HAP-1 (cell line): ENCODE results near the gene DOLK.

Experiments
- DNase-seq, 2 experiments: peaks; one replicate each; pipeline ENCODE4 v3.0.0-alpha.2; 2016 to 2020; ENCODE audit warnings: low spot score in 2 of 2
- H3K27me3 ChIP-seq: fragments of 250-450 bp; sonication (Bioruptor Pico); 2 replicates; pipeline ENCODE4 v1.5.1; 2020; ENCODE audit warnings: low read depth, mild to moderate bottlenecking, moderate library complexity
- H3K36me3 ChIP-seq: fragments of 250-450 bp; sonication (Bioruptor Pico); replicated peaks from 2 replicates; pipeline ENCODE4 v1.5.1; 2020; ENCODE audit warnings: mild to moderate bottlenecking
- H3K4me1 ChIP-seq: fragments of 250-450 bp; sonication (Bioruptor Pico); 2 replicates; pipeline ENCODE4 v1.5.1; 2020; ENCODE audit warnings: mild to moderate bottlenecking
- H3K4me3 ChIP-seq: fragments of 250-450 bp; sonication (Bioruptor Pico); 2 replicates; pipeline ENCODE4 v1.5.1; 2020; ENCODE audit warnings: mild to moderate bottlenecking, moderate library complexity
- H3K9me3 ChIP-seq: fragments of 250-450 bp; sonication (Bioruptor Pico); 2 replicates; pipeline ENCODE4 v1.5.1; 2020; ENCODE audit warnings: mild to moderate bottlenecking, moderate library complexity
- in situ Hi-C: fragments of 300-500 bp; cut with MboI; formaldehyde crosslinking; loops from 3 replicates; pipeline ENCODE4 v1.14.3; 2020; ENCODE audit warnings: low sequenced_read_pairs, inconsistent platforms, mixed read lengths

The DOLK gene

GRCh38 chr9:128943832-128944620, 3.4 kb downstream of the DOLK start:
- H3K4me3 ChIP-seq, result no peak overlapping the region
- in situ Hi-C loops, result no loop called here
- H3K4me1 ChIP-seq, result peaks cover 4% of the 10 kb centered on the region; the same call in 1 of the 2 replicates
- no peaks in the 10 kb centered on the region for H3K27me3 ChIP-seq
- H3K9me3 ChIP-seq, result no peaks in the 10 kb centered on the region
- H3K36me3 ChIP-seq, result peaks cover 1% of the 10 kb centered on the region
- DNase-seq, result no peak

- Histone ChIP-seq H3K36me3 (no peaks in the 10 kb centered on the region; the same call in 1 of the 2 replicates), H3K4me1 (no peaks in the 10 kb centered on the region), H3K9me3 (no peaks in the 10 kb centered on the region), H3K27me3 (no peaks in the 10 kb centered on the region), H3K4me3 (no peak overlapping the region)
- in situ Hi-C loops, result no loop called here
- no peak for DNase-seq
These were observed 6.3 kb downstream of the DOLK start for GRCh38 chr9:128940946-128941755.

GRCh38 chr9:128940271-128940921, 7.0 kb downstream of the DOLK start:
- Histone ChIP-seq H3K27me3 (no peaks in the 10 kb centered on the region), H3K36me3 (no peaks in the 10 kb centered on the region), H3K9me3 (no peaks in the 10 kb centered on the region), H3K4me1 (no peaks in the 10 kb centered on the region), H3K4me3 (no peak overlapping the region)
- no peak for DNase-seq
- in situ Hi-C loops, result no loop called here

GRCh38 chr9:128937310-128938165, 9.9 kb downstream of the DOLK start:
- Histone ChIP-seq H3K27me3 (no peaks in the 10 kb centered on the region), H3K9me3 (no peaks in the 10 kb centered on the region), H3K4me3 (no peak overlapping the region), H3K4me1 (no peaks in the 10 kb centered on the region), H3K36me3 (no peaks in the 10 kb centered on the region)
- in situ Hi-C loops, result no loop called here
- DNase-seq, result no peak

DNA sequence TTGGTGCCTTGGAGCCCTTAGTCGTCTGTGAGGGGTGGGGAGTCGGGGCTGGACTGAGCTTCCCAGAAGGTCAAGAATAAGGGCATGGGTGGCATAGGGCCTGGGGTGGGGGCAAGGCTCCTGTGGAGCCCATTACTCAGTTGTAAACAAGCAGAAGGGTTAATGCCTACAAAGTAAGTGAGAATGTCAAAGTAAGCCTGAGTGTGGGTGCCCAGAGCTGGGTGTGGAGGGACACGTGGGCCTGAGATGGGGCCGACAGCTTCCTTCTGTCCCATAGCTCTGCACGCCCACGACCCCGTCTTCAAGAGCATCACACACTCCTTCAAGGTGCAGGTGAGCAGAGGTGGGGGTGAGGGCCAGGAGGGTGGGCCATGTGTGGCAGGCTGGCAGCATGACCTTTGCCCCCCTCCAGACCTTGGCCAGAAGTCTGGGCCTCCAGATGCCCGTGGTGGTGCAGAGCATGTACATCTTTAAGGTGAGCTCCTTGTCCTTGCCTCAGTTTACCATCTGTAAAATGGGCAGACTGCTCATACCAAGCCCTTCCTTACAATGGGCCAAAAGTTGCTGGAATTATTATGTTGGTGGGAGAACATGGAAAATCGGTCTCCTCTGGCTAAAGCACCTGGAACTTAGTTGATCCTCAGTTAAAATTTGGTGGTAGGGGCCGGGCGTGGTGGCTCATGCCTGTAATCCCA, 11.1 kb downstream of the DOLK start:
- Histone ChIP-seq H3K4me3 (no peak overlapping the region), H3K9me3 (no peaks in the 10 kb centered on the region), H3K27me3 (no peaks in the 10 kb centered on the region), H3K4me1 (no peaks in the 10 kb centered on the region), H3K36me3 (no peaks in the 10 kb centered on the region)
- in situ Hi-C loops, result no loop called here
- DNase-seq, result no peak

- no peak for DNase-seq
- in situ Hi-C loops, result no loop called here
- Histone ChIP-seq H3K36me3 (no peaks in the 10 kb centered on the region), H3K4me3 (no peak overlapping the region), H3K27me3 (no peaks in the 10 kb centered on the region), H3K4me1 (no peaks in the 10 kb centered on the region), H3K9me3 (no peaks in the 10 kb centered on the region)
These were observed 13.7 kb downstream of the DOLK start for GRCh38 chr9:128933731-128934130.

GRCh38 chr9:128929560-128929959, 17.8 kb downstream of the DOLK start:
- no peak overlapping the region for H3K4me3 ChIP-seq
- H3K4me1 ChIP-seq, result no peaks in the 10 kb centered on the region
- no peaks in the 10 kb centered on the region for H3K9me3 ChIP-seq
- no peak for DNase-seq
- H3K36me3 ChIP-seq, result no peaks in the 10 kb centered on the region
- H3K27me3 ChIP-seq, result 0 out of 2 replicates have a peak, but pooled peaks cover 2% of the 10 kb centered on the region
- in situ Hi-C loops, result loop anchor here (5.0 kb wide), 2 partner anchors 77 to 197 kb away; no protein-coding TSS in a partner anchor

DNA sequence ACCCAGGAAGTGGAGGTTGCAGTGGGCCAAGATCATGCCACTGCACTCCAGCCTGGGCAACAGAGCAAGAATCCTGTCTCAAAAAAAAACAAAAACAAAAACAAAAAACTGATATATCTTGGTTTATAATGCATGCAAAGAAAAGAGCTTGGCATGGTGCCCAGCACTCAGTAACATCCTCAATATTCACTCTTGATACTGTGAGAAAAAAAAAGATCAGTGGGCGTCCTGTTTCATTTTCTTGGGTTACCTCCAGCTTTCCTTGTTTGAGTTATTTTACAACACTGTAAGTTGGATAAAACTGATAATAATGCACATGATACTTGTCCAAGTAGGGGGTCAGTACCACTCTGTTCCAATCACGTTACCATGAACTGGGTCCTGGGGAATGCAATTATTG, 18.8 kb downstream of the DOLK start:
- Histone ChIP-seq H3K36me3 (no peaks in the 10 kb centered on the region), H3K27me3 (0 out of 2 replicates have a peak, but pooled peaks cover 2% of the 10 kb centered on the region), H3K9me3 (no peaks in the 10 kb centered on the region), H3K4me3 (no peak overlapping the region), H3K4me1 (no peaks in the 10 kb centered on the region)
- in situ Hi-C loops, result loop anchor here (5.0 kb wide), 2 partner anchors 76 to 196 kb away; no protein-coding TSS in a partner anchor
- no peak for DNase-seq

DNA sequence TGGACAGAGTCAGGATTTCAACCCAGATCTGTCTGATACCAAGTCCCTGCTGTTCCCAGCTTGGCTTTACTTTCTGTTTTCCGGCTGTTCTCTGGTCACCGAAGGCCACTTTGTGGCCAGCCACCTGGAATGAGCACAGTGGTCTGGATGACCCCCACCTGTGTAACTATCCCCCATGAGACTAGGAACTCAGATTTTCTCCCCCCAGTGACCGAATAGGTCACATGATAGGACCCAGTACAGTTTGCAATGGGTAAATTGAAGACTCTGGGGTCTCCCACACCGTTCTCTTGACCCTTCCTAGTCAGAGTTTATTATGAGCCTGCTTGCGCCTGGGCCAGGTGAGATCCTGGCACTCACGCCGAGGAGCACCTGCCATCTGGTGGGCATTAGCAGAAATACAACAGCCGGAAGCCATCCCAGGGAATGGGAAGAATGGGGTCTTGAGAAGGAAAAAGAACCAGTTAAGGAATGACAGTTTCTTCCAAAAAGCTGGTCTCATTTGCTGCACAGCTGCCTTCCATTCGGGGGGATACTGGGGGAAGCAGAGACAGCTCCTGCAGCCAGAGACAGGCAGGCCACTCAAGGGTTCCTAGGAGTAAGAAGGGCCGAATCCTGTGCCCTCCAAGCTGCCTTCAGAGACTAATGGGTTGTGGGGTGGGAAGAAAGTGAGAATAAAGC, 19.5 kb downstream of the DOLK start:
- in situ Hi-C loops, result loop anchor here (5.0 kb wide), 2 partner anchors 76 to 196 kb away; no protein-coding TSS in a partner anchor
- H3K4me1 ChIP-seq, result no peaks in the 10 kb centered on the region

DNA sequence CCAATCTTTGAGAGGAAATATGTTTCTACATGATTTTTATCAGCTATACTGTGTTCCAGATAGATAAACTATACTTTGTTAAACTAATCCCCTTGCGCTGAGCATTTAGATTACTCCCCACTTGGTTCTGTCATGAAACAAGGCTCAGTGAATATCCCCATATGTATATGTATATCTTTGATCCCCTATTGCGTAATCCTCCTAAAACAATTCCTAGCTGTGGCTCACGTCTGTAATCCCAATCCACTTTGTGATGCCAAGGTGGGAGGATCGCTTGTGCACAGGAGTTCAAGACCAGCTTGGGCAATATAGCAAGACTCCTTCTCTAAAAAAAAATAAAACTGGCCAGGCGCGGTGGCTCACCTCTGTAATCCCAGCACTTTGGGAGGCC, 23.9 kb downstream of the DOLK start:
- no peaks in the 10 kb centered on the region for H3K4me1 ChIP-seq
- no peak overlapping the region for H3K4me3 ChIP-seq
- H3K27me3 ChIP-seq, result 0 out of 2 replicates have a peak, but pooled peaks cover 2% of the 10 kb centered on the region
- in situ Hi-C loops, result no loop called here
- H3K36me3 ChIP-seq, result no peaks in the 10 kb centered on the region
- H3K9me3 ChIP-seq, result no peaks in the 10 kb centered on the region
- DNase-seq, result no peak

More for the DNA sequence above, 19.5 kb downstream of the DOLK start:
- DNase-seq, result peak; percentile 71 to 77
- Histone ChIP-seq H3K9me3 (no peaks in the 10 kb centered on the region), H3K27me3 (0 out of 2 replicates have a peak, but pooled peaks cover 2% of the 10 kb centered on the region), H3K36me3 (no peaks in the 10 kb centered on the region), H3K4me3 (no peak overlapping the region)

DNA sequence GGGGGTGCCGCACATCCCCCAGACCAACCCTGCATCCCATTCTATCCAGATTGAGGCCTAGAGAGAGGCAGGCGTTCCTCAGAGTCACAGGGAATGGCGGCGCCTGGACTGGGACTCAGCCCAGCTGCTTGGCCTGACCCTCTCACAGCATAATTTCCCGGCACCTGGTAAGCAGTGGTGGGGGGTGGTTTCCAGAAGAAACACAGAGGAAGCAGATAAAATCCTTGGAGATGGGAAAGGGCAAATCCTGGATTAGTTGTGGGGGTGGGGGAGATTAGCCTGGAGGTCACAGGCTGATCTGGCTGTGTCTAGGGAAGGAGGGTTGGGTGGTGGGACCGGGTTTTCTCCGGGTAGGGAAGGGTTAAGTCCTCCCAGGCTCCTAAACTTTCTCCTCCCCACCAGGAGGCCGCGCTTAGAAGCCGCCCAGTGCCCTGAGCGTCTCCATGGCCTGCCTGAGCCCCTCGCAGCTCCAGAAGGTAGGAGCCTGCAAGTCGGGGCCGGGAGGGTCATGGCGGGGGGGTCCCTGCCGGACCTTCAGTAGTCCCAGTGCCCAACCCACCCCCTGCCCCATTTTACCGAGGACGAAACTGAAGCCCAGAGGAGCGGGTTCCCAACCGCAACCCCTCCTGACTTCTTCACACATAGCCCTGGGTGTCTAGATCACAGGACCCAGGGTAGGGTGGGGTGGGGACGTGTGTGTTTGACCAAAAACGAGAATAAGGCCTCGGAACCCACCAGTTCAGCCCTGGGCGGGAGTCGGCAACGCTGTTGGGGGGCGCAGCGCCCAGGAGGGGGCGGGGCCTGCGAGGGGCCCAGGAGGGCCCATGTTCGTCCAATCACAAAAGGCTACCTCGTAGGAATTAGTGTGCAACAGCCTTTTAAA, 25.3 kb downstream of the DOLK start:
- 0 out of 2 replicates have a peak, but pooled peaks cover 2% of the 10 kb centered on the region for H3K27me3 ChIP-seq
- peak; percentile 3 to 27 for DNase-seq
- in situ Hi-C loops, result no loop called here
- H3K4me3 ChIP-seq, result no peak overlapping the region
- H3K36me3 ChIP-seq, result no peaks in the 10 kb centered on the region; the same call in 1 of the 2 replicates
- no peaks in the 10 kb centered on the region for H3K9me3 ChIP-seq
- H3K4me1 ChIP-seq, result no peaks in the 10 kb centered on the region
